ENCODE results near the gene TMEM191C.
"Not testable (repeated sequence)": the region's sequence is repeated elsewhere in the genome, so short reads cannot be mapped to it uniquely, and the experiment has no call there.

TMEM191C gene

DNA sequence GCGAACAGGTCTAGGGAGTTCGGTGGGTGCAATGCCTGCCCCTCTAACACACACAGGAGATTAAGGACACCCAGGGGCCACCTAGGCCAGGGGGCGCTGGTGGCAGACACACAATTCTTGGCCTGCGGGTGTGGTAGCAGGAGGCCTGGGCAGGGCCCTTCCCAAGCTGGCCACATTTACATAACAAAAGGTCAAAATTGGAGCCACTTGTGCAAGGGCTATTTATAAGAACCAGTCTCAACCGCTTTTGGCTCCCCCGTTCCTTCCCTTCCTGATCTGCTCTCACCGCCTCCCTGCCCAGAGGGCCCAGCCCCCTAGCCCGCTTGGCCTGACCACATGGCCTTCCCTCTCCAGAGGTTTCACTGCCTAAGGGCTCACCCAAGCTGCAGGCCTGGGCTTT is 25.1 kb downstream of the TMEM191C start:
- H3K4me3 ChIP-seq (ENCODE audit: low read depth, low read length); H3K27me3 ChIP-seq (ENCODE audit: insufficient read depth, low read length); H3K4me1 ChIP-seq (ENCODE audit: control insufficient read depth, insufficient read depth, low read length, unreplicated experiment); H2AFZ ChIP-seq (ENCODE audit: low read length, unreplicated experiment); H3K36me3 ChIP-seq (ENCODE audit: insufficient read depth, low read length); H3K27ac ChIP-seq (ENCODE audit: low read depth, low read length); H3K79me2 ChIP-seq (ENCODE audit: control insufficient read depth, insufficient read depth, low read length, unreplicated experiment): not testable (repeated sequence)

- not testable (repeated sequence) for H3K4me3 ChIP-seq (ENCODE audit: low read depth, low read length); H3K27me3 ChIP-seq (ENCODE audit: insufficient read depth, low read length); H2AFZ ChIP-seq (ENCODE audit: low read length, unreplicated experiment); H3K4me1 ChIP-seq (ENCODE audit: control insufficient read depth, insufficient read depth, low read length, unreplicated experiment); H3K27ac ChIP-seq (ENCODE audit: low read depth, low read length); H3K36me3 ChIP-seq (ENCODE audit: insufficient read depth, low read length); H3K79me2 ChIP-seq (ENCODE audit: control insufficient read depth, insufficient read depth, low read length, unreplicated experiment)
Observed at GRCh38 chr22:21493789-21494782, 26.9 kb downstream of the TMEM191C start.

DNA sequence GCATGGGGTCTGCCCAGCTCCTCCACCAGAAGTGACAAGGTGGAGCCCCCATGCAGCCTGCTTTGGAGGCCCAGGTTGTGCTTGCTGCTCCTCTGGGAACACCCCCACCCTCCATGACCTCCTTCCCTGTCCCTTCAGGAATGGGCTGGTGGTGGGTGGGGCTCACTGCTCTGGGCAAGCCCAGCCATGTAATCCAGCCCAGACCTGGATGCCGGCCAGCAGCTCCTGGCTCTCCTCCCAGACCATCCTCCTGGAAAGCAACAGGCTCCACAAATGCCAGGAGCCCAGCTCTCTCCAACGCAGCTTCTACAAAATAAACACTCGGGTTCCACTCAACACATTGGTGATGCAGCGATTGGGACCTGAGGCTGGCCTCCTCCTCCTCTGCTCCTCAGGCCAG is 30.8 kb downstream of the TMEM191C start:
- not testable (repeated sequence) for H3K79me2 ChIP-seq (ENCODE audit: control insufficient read depth, insufficient read depth, low read length, unreplicated experiment)

DNA sequence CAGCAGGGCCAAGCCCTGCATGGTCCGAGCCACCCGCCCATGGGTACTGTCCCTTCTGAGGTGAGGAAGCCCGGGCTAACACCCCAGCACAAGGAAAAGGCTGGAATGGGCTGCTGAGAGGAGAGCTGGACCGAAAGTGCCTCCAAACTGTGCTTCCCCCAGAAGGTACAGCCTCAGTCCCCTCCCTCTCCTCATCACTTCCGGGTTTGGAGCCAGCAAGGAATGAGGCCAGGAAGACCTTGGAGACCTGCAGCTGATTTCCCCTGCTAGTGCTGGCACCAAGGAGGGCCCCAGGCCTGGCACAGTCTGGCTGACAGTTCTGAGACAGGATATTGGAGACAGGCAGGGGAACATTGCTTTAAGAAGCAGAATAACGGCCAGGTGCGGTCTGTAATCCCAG is 31.3 kb downstream of the TMEM191C start:
- H3K36me3 ChIP-seq (ENCODE audit: insufficient read depth, low read length); H3K27me3 ChIP-seq (ENCODE audit: insufficient read depth, low read length); H3K79me2 ChIP-seq (ENCODE audit: control insufficient read depth, insufficient read depth, low read length, unreplicated experiment); H3K27ac ChIP-seq (ENCODE audit: low read depth, low read length); H3K4me1 ChIP-seq (ENCODE audit: control insufficient read depth, insufficient read depth, low read length, unreplicated experiment); H2AFZ ChIP-seq (ENCODE audit: low read length, unreplicated experiment); H3K4me3 ChIP-seq (ENCODE audit: low read depth, low read length): not testable (repeated sequence)

More for the DNA sequence above, 30.8 kb downstream of the TMEM191C start:
- not testable (repeated sequence) for H2AFZ ChIP-seq (ENCODE audit: low read length, unreplicated experiment); H3K36me3 ChIP-seq (ENCODE audit: insufficient read depth, low read length); H3K4me1 ChIP-seq (ENCODE audit: control insufficient read depth, insufficient read depth, low read length, unreplicated experiment); H3K4me3 ChIP-seq (ENCODE audit: low read depth, low read length); H3K27me3 ChIP-seq (ENCODE audit: insufficient read depth, low read length); H3K27ac ChIP-seq (ENCODE audit: low read depth, low read length)

DNA sequence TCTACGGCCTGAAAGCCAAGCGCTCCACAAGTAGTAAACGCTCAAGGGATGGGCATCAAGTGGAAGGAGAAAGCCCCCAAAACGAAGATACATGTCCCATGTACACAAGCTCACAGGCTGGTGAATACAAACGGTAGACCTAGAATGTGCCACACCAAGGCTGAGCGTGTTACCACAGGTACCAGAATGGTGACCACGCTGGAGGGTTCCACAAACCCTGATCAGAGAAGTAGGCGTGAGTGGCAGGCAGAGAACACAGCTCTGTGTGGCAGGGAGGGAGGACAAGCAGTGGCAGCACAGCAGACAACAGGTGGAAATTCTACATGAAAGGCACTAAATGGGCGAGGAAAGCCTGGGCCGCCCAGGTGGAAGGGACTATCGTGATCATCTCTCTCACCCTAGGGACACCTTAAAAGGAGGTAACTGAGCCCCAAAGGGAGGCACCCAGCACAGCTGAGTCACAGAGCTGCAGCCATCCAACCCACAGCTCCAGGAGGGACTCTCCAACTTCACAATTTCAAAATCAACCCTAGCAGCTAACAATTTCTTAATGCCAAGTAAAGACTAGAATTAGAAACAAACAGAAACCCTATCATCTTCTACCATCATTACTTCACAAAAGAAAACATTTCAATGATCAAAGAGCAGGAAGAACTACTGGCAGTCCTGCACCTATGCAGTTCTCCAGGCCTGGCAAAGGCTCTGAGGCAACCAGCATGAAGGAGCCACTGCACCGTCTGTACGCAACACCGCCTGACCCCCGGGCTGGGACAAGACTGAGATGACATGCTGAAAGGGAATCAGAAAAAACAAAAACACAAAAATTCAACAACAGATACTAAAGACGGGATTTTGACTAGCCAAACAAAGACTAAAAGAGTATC is 32.7 kb downstream of the TMEM191C start:
- not testable (repeated sequence) for H3K36me3 ChIP-seq (ENCODE audit: insufficient read depth, low read length); H3K27ac ChIP-seq (ENCODE audit: low read depth, low read length); H3K79me2 ChIP-seq (ENCODE audit: control insufficient read depth, insufficient read depth, low read length, unreplicated experiment); H3K4me3 ChIP-seq (ENCODE audit: low read depth, low read length); H3K4me1 ChIP-seq (ENCODE audit: control insufficient read depth, insufficient read depth, low read length, unreplicated experiment); H2AFZ ChIP-seq (ENCODE audit: low read length, unreplicated experiment); H3K27me3 ChIP-seq (ENCODE audit: insufficient read depth, low read length)

DNA sequence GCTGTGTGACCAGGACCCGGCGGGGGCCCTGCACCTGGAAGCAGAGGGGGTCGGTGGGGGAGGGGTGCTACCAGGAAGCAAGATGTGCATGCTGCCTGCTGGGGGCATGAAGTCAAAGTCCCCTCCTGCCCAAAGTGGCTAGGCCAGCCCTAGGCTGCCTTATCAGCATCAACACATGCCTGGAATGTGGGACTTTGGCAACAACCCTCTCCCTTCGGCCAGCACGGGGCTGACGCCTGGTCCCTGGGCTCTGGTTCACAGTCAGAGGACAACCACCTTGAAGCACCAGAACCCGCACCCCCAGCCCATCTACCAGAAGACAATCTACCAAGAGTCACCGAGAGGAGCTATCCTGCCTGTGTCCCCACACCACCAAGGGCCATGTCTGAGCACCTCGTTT is 43.2 kb downstream of the TMEM191C start:
- H3K79me2 ChIP-seq (ENCODE audit: control insufficient read depth, insufficient read depth, low read length, unreplicated experiment); H3K36me3 ChIP-seq (ENCODE audit: insufficient read depth, low read length); H2AFZ ChIP-seq (ENCODE audit: low read length, unreplicated experiment); H3K4me1 ChIP-seq (ENCODE audit: control insufficient read depth, insufficient read depth, low read length, unreplicated experiment); H3K4me3 ChIP-seq (ENCODE audit: low read depth, low read length); H3K27me3 ChIP-seq (ENCODE audit: insufficient read depth, low read length); H3K27ac ChIP-seq (ENCODE audit: low read depth, low read length): not testable (repeated sequence)

DNA sequence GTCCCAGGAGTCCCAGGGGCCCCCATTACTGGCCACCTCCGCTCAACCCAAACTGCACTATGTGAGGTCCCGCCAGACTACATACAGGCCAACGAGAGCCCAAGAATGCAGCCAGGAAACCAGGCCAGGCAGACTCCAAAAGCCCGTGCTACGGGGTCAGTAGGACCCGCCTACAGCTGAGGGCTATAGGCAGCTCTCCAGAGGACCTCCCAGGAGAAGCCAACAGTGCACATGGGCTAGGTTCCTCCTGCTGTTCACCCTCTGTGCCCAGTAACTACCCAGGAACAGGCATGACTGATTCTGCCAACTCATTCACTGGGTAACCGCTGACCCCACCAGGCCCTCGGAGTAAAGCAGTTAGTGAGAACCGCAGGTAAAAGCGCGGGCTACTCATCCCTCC is 44.8 kb downstream of the TMEM191C start:
- H3K4me3 ChIP-seq (ENCODE audit: low read depth, low read length); H3K36me3 ChIP-seq (ENCODE audit: insufficient read depth, low read length); H2AFZ ChIP-seq (ENCODE audit: low read length, unreplicated experiment); H3K4me1 ChIP-seq (ENCODE audit: control insufficient read depth, insufficient read depth, low read length, unreplicated experiment); H3K27me3 ChIP-seq (ENCODE audit: insufficient read depth, low read length); H3K27ac ChIP-seq (ENCODE audit: low read depth, low read length); H3K79me2 ChIP-seq (ENCODE audit: control insufficient read depth, insufficient read depth, low read length, unreplicated experiment): not testable (repeated sequence)

GRCh38 chr22:21514117-21514516 is 46.9 kb downstream of the TMEM191C start:
- H3K27ac ChIP-seq (ENCODE audit: low read depth, low read length); H3K4me3 ChIP-seq (ENCODE audit: low read depth, low read length); H3K36me3 ChIP-seq (ENCODE audit: insufficient read depth, low read length); H3K79me2 ChIP-seq (ENCODE audit: control insufficient read depth, insufficient read depth, low read length, unreplicated experiment); H3K27me3 ChIP-seq (ENCODE audit: insufficient read depth, low read length); H3K4me1 ChIP-seq (ENCODE audit: control insufficient read depth, insufficient read depth, low read length, unreplicated experiment); H2AFZ ChIP-seq (ENCODE audit: low read length, unreplicated experiment): not testable (repeated sequence)

- not testable (repeated sequence) for H3K27me3 ChIP-seq (ENCODE audit: insufficient read depth, low read length); H2AFZ ChIP-seq (ENCODE audit: low read length, unreplicated experiment); H3K27ac ChIP-seq (ENCODE audit: low read depth, low read length); H3K4me3 ChIP-seq (ENCODE audit: low read depth, low read length); H3K36me3 ChIP-seq (ENCODE audit: insufficient read depth, low read length); H3K79me2 ChIP-seq (ENCODE audit: control insufficient read depth, insufficient read depth, low read length, unreplicated experiment); H3K4me1 ChIP-seq (ENCODE audit: control insufficient read depth, insufficient read depth, low read length, unreplicated experiment)
Observed at GRCh38 chr22:21515234-21515633, 48.0 kb downstream of the TMEM191C start.

DNA sequence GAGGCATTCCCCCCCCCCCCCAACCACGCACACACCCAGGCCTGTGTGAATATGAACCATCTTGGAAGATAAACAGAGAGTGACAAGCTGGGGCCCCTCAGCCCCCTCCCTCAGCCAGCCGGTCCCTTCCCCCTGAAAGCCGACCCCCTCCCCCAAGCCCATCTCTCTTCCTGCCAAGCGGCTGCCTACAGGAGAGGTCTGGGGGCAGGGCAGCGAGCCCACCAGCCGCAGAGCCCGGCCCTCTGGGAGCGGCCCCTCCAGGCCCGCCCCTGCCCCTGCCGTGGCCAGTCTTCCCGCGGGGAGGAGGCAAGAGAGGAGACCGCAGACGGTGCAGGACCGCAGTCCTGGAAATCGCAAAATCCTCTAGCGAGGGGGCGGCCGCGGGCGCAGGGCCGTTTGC is 49.3 kb downstream of the TMEM191C start:
- not testable (repeated sequence) for H3K4me3 ChIP-seq (ENCODE audit: low read depth, low read length); H3K4me1 ChIP-seq (ENCODE audit: control insufficient read depth, insufficient read depth, low read length, unreplicated experiment); H3K27ac ChIP-seq (ENCODE audit: low read depth, low read length); H3K27me3 ChIP-seq (ENCODE audit: insufficient read depth, low read length); H3K79me2 ChIP-seq (ENCODE audit: control insufficient read depth, insufficient read depth, low read length, unreplicated experiment); H3K36me3 ChIP-seq (ENCODE audit: insufficient read depth, low read length); H2AFZ ChIP-seq (ENCODE audit: low read length, unreplicated experiment)
